ENCODE data around the gene SCAMP5.

The SCAMP5 gene

GRCh38 chr15:74983725-74984231 is 11.6 kb upstream of the SCAMP5 start:
- Histone ChIP-seq H3K27ac (ENCODE audit: low read depth, low read length) (no peak overlapping the region), H3K4me3 (ENCODE audit: low read length) (no peak overlapping the region), H3K4me1 (ENCODE audit: control insufficient read depth, insufficient read depth, low read length) (no peaks in the 10 kb centered on the region), H3K9ac (ENCODE audit: low read length) (no peak overlapping the region), H3K27me3 (ENCODE audit: control insufficient read depth, insufficient read depth, low read length) (no peaks in the 10 kb centered on the region), H3K36me3 (ENCODE audit: control insufficient read depth, insufficient read depth, low read length) (no peaks in the 10 kb centered on the region)

- H3K9ac ChIP-seq (ENCODE audit: low read length), result no peak overlapping the region
- no peaks in the 10 kb centered on the region for H3K36me3 ChIP-seq (ENCODE audit: control insufficient read depth, insufficient read depth, low read length)
- no peaks in the 10 kb centered on the region for H3K27me3 ChIP-seq (ENCODE audit: control insufficient read depth, insufficient read depth, low read length)
- H3K4me3 ChIP-seq (ENCODE audit: low read length), result no peak overlapping the region
- H3K4me1 ChIP-seq (ENCODE audit: control insufficient read depth, insufficient read depth, low read length), result no peaks in the 10 kb centered on the region
- H3K27ac ChIP-seq (ENCODE audit: low read depth, low read length), result no peak overlapping the region
Observed at GRCh38 chr15:74988007-74988800, 7.2 kb upstream of the SCAMP5 start.

GRCh38 chr15:74989527-74989926 is 5.8 kb upstream of the SCAMP5 start:
- no peak overlapping the region for H3K9ac ChIP-seq (ENCODE audit: low read length)
- H3K36me3 ChIP-seq (ENCODE audit: control insufficient read depth, insufficient read depth, low read length), result no peaks in the 10 kb centered on the region
- no peaks in the 10 kb centered on the region for H3K27me3 ChIP-seq (ENCODE audit: control insufficient read depth, insufficient read depth, low read length)
- no peaks in the 10 kb centered on the region for H3K4me1 ChIP-seq (ENCODE audit: control insufficient read depth, insufficient read depth, low read length)
- no peak overlapping the region for H3K27ac ChIP-seq (ENCODE audit: low read depth, low read length)
- no peak overlapping the region for H3K4me3 ChIP-seq (ENCODE audit: low read length)

GRCh38 chr15:74992619-74993018 is 2.7 kb upstream of the SCAMP5 start:
- Histone ChIP-seq H3K27me3 (ENCODE audit: control insufficient read depth, insufficient read depth, low read length) (peaks cover 13% of the 10 kb centered on the region), H3K4me1 (ENCODE audit: control insufficient read depth, insufficient read depth, low read length) (peaks cover 2% of the 10 kb centered on the region), H3K9ac (ENCODE audit: low read length) (no peak overlapping the region), H3K27ac (ENCODE audit: low read depth, low read length) (no peak overlapping the region), H3K36me3 (ENCODE audit: control insufficient read depth, insufficient read depth, low read length) (no peaks in the 10 kb centered on the region), H3K4me3 (ENCODE audit: low read length) (no peak overlapping the region)

- H3K27me3 ChIP-seq (ENCODE audit: control insufficient read depth, insufficient read depth, low read length), result peaks cover 17% of the 10 kb centered on the region
- no peaks in the 10 kb centered on the region for H3K36me3 ChIP-seq (ENCODE audit: control insufficient read depth, insufficient read depth, low read length)
- H3K27ac ChIP-seq (ENCODE audit: low read depth, low read length), result no peak overlapping the region
- H3K4me1 ChIP-seq (ENCODE audit: control insufficient read depth, insufficient read depth, low read length), result peaks cover 2% of the 10 kb centered on the region
- H3K4me3 ChIP-seq (ENCODE audit: low read length), result no peak overlapping the region
- H3K9ac ChIP-seq (ENCODE audit: low read length), result no peak overlapping the region
Observed at GRCh38 chr15:74994236-74994635, 1.1 kb upstream of the SCAMP5 start.

GRCh38 chr15:74994685-74995084 is 678 bp upstream of the SCAMP5 start:
- Histone ChIP-seq H3K27me3 (ENCODE audit: control insufficient read depth, insufficient read depth, low read length) (peaks cover 17% of the 10 kb centered on the region), H3K4me3 (ENCODE audit: low read length) (no peak overlapping the region), H3K36me3 (ENCODE audit: control insufficient read depth, insufficient read depth, low read length) (no peaks in the 10 kb centered on the region), H3K9ac (ENCODE audit: low read length) (no peak overlapping the region), H3K27ac (ENCODE audit: low read depth, low read length) (no peak overlapping the region), H3K4me1 (ENCODE audit: control insufficient read depth, insufficient read depth, low read length) (peaks cover 2% of the 10 kb centered on the region)

GRCh38 chr15:74995779-74996765 is 709 bp downstream of the SCAMP5 start:
- H3K36me3 ChIP-seq (ENCODE audit: control insufficient read depth, insufficient read depth, low read length), result no peaks in the 10 kb centered on the region
- peak overlapping the region; percentile 79 for H3K4me3 ChIP-seq (ENCODE audit: low read length)
- H3K4me1 ChIP-seq (ENCODE audit: control insufficient read depth, insufficient read depth, low read length), result peaks cover 2% of the 10 kb centered on the region
- H3K27ac ChIP-seq (ENCODE audit: low read depth, low read length), result no peak overlapping the region
- peaks cover 17% of the 10 kb centered on the region for H3K27me3 ChIP-seq (ENCODE audit: control insufficient read depth, insufficient read depth, low read length)
- H3K9ac ChIP-seq (ENCODE audit: low read length), result no peak overlapping the region

- H3K36me3 ChIP-seq (ENCODE audit: control insufficient read depth, insufficient read depth, low read length), result no peaks in the 10 kb centered on the region
- no peak overlapping the region for H3K27ac ChIP-seq (ENCODE audit: low read depth, low read length)
- no peak overlapping the region for H3K9ac ChIP-seq (ENCODE audit: low read length)
- peaks cover 17% of the 10 kb centered on the region for H3K27me3 ChIP-seq (ENCODE audit: control insufficient read depth, insufficient read depth, low read length)
- H3K4me1 ChIP-seq (ENCODE audit: control insufficient read depth, insufficient read depth, low read length), result peaks cover 2% of the 10 kb centered on the region
- H3K4me3 ChIP-seq (ENCODE audit: low read length), result no peak overlapping the region
Observed at GRCh38 chr15:74997141-74997540, 1.8 kb downstream of the SCAMP5 start.

- Histone ChIP-seq H3K27ac (ENCODE audit: low read depth, low read length) (no peak overlapping the region), H3K27me3 (ENCODE audit: control insufficient read depth, insufficient read depth, low read length) (peaks cover 17% of the 10 kb centered on the region), H3K4me3 (ENCODE audit: low read length) (no peak overlapping the region), H3K9ac (ENCODE audit: low read length) (no peak overlapping the region), H3K4me1 (ENCODE audit: control insufficient read depth, insufficient read depth, low read length) (peaks cover 2% of the 10 kb centered on the region), H3K36me3 (ENCODE audit: control insufficient read depth, insufficient read depth, low read length) (no peaks in the 10 kb centered on the region)
Observed at GRCh38 chr15:74997543-74997942, 2.2 kb downstream of the SCAMP5 start.

- Histone ChIP-seq H3K4me1 (ENCODE audit: control insufficient read depth, insufficient read depth, low read length) (no peaks in the 10 kb centered on the region), H3K9ac (ENCODE audit: low read length) (no peak overlapping the region), H3K27me3 (ENCODE audit: control insufficient read depth, insufficient read depth, low read length) (peaks cover 11% of the 10 kb centered on the region), H3K27ac (ENCODE audit: low read depth, low read length) (no peak overlapping the region), H3K36me3 (ENCODE audit: control insufficient read depth, insufficient read depth, low read length) (no peaks in the 10 kb centered on the region), H3K4me3 (ENCODE audit: low read length) (no peak overlapping the region)
Observed at GRCh38 chr15:75001310-75001709, 5.9 kb downstream of the SCAMP5 start.

- no peaks in the 10 kb centered on the region for H3K4me1 ChIP-seq (ENCODE audit: control insufficient read depth, insufficient read depth, low read length)
- no peaks in the 10 kb centered on the region for H3K36me3 ChIP-seq (ENCODE audit: control insufficient read depth, insufficient read depth, low read length)
- peaks cover 6% of the 10 kb centered on the region for H3K27me3 ChIP-seq (ENCODE audit: control insufficient read depth, insufficient read depth, low read length)
- no peak overlapping the region for H3K27ac ChIP-seq (ENCODE audit: low read depth, low read length)
- H3K4me3 ChIP-seq (ENCODE audit: low read length), result no peak overlapping the region
- H3K9ac ChIP-seq (ENCODE audit: low read length), result no peak overlapping the region
Observed at GRCh38 chr15:75002398-75002797, 7.0 kb downstream of the SCAMP5 start.

GRCh38 chr15:75007216-75007615 is 11.9 kb downstream of the SCAMP5 start:
- Histone ChIP-seq H3K27ac (ENCODE audit: low read depth, low read length) (no peak overlapping the region), H3K4me1 (ENCODE audit: control insufficient read depth, insufficient read depth, low read length) (no peaks in the 10 kb centered on the region), H3K27me3 (ENCODE audit: control insufficient read depth, insufficient read depth, low read length) (no peaks in the 10 kb centered on the region), H3K9ac (ENCODE audit: low read length) (no peak overlapping the region), H3K36me3 (ENCODE audit: control insufficient read depth, insufficient read depth, low read length) (no peaks in the 10 kb centered on the region), H3K4me3 (ENCODE audit: low read length) (no peak overlapping the region)

Measured in rectal smooth muscle tissue (tissue), 1 donor.